GM12875 (cell line): ENCODE measurements around the gene LPCAT2.

Experiments
- H3K4me3 ChIP-seq: one replicate; pipeline ENCODE4 v1.5.1; 2011; ENCODE audit warnings: low read depth, low read length, control low read depth
- TF ChIP-seq, protein P1 (sequence below): IDR thresholded peaks from 2 replicates; pipeline ENCODE4 v1.5.1; 2011; ENCODE audit warnings: low read depth, mild to moderate bottlenecking, control low read depth, inconsistent platforms, low read length, moderate library complexity, borderline replicate concordance; ENCODE audit not compliant: insufficient read depth

LPCAT2 gene

DNA sequence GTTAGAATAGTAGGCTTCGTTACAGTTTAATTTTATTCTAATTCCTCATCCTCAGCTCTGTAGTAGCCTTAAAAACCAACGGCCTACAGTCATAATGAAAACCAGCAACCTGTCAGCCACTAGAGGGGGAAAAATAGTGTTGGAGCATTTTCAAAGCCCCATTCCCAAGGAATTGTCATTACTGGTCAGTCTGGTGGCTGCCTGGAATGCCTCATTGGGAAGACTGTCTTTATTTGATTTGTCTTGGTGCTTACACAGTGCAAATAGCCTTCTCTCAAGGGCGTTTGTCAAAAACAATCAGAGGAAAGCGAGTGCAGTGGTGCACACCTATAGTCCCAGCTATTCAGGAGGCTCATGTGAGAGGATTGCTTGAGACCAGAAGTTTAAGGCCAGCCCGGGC is 4.7 kb downstream of the LPCAT2 start:
- TF ChIP-seq, protein P1, sequence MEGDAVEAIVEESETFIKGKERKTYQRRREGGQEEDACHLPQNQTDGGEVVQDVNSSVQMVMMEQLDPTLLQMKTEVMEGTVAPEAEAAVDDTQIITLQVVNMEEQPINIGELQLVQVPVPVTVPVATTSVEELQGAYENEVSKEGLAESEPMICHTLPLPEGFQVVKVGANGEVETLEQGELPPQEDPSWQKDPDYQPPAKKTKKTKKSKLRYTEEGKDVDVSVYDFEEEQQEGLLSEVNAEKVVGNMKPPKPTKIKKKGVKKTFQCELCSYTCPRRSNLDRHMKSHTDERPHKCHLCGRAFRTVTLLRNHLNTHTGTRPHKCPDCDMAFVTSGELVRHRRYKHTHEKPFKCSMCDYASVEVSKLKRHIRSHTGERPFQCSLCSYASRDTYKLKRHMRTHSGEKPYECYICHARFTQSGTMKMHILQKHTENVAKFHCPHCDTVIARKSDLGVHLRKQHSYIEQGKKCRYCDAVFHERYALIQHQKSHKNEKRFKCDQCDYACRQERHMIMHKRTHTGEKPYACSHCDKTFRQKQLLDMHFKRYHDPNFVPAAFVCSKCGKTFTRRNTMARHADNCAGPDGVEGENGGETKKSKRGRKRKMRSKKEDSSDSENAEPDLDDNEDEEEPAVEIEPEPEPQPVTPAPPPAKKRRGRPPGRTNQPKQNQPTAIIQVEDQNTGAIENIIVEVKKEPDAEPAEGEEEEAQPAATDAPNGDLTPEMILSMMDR, result no peak
- no peak overlapping the region for H3K4me3 ChIP-seq

DNA sequence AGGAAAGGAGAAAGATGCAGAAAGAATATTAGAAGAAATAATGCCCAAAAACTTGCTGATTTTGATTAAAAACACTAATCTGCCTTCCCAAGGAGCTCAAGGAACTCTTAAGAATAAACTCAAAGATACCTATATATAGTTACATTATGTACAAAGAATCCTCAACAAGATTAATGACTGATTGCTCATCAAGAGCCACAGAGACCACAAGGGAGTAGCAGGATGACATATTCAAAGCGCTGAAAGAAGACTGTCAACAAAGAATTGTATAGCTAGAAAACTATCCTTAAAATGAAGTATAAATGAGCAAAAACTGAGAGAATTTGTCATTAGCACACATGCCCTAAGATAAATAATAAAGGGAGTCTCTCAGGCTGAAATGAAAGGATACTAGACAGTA is 6.2 kb downstream of the LPCAT2 start:
- no peak overlapping the region for H3K4me3 ChIP-seq
- TF ChIP-seq, protein P1, result no peak

DNA sequence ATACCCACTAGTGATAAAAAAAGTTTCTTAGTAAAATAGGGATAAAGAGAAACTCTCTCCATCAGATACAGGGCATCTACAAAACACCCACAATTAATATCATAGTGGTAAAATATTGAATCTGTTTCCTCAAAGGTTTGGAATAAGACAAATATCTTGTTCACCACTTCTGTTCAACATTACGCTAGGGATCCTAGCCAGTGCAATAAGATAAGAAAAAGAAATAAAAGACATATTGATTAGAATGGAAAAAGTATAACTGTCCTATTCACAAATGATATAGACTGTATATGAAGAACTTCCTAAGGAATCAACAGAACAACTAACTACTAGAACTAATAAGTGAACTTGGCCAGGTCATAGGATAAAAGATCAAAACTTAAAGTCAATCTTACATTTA is 12.9 kb downstream of the LPCAT2 start:
- TF ChIP-seq, protein P1, result no peak

DNA sequence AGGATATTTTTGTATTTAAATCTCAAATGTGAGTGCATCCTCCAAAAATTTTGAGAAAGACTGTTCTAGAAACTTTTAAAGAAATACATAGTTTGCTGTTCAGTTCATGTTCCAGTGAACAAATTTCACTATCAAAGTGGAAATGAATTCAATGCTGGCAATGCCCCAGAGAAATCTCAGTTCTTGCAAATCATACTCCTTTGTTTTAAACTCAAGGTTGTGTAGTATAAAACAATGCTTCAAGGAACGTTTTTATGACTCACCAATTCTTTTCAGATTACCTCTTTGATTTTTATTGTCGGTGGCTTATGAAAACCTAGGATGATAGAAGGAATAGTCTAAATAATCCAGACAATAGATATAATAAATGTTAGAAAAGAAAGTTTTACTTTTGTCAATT is 17.6 kb downstream of the LPCAT2 start:
- TF ChIP-seq, protein P1, result no peak
- no peak overlapping the region for H3K4me3 ChIP-seq

More for the DNA sequence above, 12.9 kb downstream of the LPCAT2 start:
- H3K4me3 ChIP-seq, result no peak overlapping the region

DNA sequence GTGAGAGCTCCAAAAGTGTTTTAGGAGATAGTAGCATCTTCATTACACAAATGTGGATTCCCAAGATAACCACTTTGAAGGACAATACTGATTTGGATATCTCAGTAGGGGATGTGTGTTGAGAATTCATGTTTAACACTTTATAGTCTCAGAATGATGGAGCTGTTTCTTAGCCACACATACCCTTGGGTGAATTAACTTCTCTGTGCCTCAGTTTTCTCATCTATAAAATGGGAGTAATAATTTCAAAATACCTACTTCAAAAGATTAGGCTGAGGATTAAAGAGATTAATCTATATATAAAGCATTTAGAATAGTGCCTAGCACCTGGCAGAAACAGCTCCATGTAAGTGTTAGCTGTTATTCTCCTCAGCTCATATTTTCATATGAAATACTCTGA is 19.0 kb downstream of the LPCAT2 start:
- TF ChIP-seq, protein P1, result no peak
- no peak overlapping the region for H3K4me3 ChIP-seq

DNA sequence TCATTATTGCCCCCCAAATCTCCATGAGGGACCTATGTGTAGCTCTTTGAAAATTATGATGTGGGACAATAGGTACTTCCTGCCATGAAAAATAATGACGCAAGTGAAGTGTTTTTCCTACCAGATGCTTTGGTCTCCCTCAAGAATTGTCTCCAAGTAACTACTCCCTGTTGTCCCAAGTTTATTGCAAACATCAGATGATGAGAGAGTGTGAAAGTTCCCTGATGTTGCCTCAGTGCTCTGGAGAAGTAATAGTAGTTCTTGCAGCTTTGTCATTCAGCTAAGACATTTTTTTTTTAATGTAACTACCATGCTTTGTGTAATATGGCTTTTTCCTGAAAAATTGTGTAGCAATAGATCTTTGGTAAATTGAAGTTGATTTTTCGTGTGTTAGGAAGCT is 20.1 kb downstream of the LPCAT2 start:
- TF ChIP-seq, protein P1, result no peak
- no peak overlapping the region for H3K4me3 ChIP-seq

DNA sequence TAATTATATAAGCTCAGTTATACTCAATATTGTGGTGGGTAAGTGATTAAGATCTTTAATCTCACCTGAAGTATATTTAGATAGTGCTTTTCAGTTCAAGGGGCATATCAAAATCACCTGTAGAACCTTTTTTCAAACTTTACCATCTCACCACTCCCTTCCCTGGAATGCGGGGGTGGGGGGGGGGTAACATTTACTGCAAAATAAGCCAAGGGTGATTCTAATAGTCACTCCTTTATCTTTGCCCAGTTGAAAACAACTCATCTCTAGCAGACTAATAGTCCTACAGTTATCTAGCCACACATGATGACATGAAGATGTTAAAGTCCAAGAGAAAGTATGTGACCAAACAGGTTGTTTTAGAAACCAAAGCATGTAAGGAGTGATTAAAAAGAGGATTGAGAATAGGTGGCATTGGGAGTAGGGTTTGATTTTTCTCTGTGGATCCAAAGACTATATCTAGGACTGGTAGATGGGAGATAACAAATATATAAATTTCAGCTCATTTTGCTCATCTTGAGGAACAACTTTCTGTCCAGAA is 21.5 kb downstream of the LPCAT2 start:
- TF ChIP-seq, protein P1, result no peak
- H3K4me3 ChIP-seq, result no peak overlapping the region
